DND-41 (cell line): ENCODE data around the gene ETS2.

Experiments
- EZH2 ChIP-seq: IDR thresholded peaks from 3 replicates; pipeline ENCODE4 v1.6.1; 2012; ENCODE audit warnings: borderline replicate concordance, low read depth, mild to moderate bottlenecking, moderate library complexity, low read length, inconsistent platforms; ENCODE audit not compliant: severe bottlenecking
- TF ChIP-seq, protein P1 (sequence below): IDR thresholded peaks from 2 replicates; pipeline ENCODE4 v1.5.1; 2012; ENCODE audit warnings: borderline replicate concordance, low read length, moderate library complexity, mild to moderate bottlenecking; ENCODE audit not compliant: poor library complexity, severe bottlenecking; ENCODE audit errors: extremely low read depth

GRCh38 chr21:38777531-38777930 lies 28.2 kb upstream of the ETS2 start:
- TF ChIP-seq, protein P1, sequence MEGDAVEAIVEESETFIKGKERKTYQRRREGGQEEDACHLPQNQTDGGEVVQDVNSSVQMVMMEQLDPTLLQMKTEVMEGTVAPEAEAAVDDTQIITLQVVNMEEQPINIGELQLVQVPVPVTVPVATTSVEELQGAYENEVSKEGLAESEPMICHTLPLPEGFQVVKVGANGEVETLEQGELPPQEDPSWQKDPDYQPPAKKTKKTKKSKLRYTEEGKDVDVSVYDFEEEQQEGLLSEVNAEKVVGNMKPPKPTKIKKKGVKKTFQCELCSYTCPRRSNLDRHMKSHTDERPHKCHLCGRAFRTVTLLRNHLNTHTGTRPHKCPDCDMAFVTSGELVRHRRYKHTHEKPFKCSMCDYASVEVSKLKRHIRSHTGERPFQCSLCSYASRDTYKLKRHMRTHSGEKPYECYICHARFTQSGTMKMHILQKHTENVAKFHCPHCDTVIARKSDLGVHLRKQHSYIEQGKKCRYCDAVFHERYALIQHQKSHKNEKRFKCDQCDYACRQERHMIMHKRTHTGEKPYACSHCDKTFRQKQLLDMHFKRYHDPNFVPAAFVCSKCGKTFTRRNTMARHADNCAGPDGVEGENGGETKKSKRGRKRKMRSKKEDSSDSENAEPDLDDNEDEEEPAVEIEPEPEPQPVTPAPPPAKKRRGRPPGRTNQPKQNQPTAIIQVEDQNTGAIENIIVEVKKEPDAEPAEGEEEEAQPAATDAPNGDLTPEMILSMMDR = no peak
- no peak for TF ChIP-seq EZH2
